GM21786 (cell line): Measurements from ENCODE around the gene HAPLN3.

Experiments
- ATAC-seq: cut with Tn5 transposase; IDR thresholded peaks from one replicate; pipeline ENCODE4 v1.9.1; 2021; ENCODE audit not compliant: unreplicated experiment

Gene HAPLN3

GRCh38 chr15:88832820-88833730 lies 62.3 kb downstream of the HAPLN3 start:
- ATAC-seq: no peak

- no peak for ATAC-seq
Measured at GRCh38 chr15:88830016-88830415, 65.3 kb downstream of the HAPLN3 start.

GRCh38 chr15:88828791-88829190 lies 66.6 kb downstream of the HAPLN3 start:
- no peak for ATAC-seq
